AG10803 (cell line): ENCODE results near the gene DPYSL5.

Experiments
- DNase-seq: peaks from one replicate; pipeline ENCODE4 v3.0.0; 2010; ENCODE audit warnings: low read depth
- H3K4me3 ChIP-seq: 2 replicates; pipeline ENCODE4 v1.5.1; 2011; ENCODE audit warnings: mild to moderate bottlenecking, low read length, control low read depth
- TF ChIP-seq, protein P1 (sequence below): conservative IDR thresholded peaks from 2 replicates; pipeline ENCODE4 v1.5.1; 2011; ENCODE audit warnings: mild to moderate bottlenecking, low read length, control low read depth, inconsistent platforms

DPYSL5 gene

DNA sequence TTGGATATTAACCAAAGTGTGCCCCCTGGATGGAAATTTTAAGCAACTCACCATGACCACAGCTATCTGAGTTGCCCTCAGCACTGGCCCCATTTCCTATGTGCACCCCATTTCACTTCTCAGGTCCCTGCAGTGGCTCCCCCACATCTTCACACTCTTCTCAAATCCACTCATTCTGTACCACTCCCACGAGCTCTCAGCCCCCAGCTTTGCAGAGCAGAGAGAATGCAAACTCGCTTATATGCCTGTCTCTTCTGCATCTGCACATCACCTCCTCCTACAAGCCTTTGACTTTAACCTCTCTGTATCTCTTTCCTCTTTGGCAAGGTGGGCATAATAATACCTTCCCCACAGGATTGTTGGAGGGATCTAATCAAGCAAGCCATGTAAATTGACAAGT, 46.2 kb downstream of the DPYSL5 start:
- no peak overlapping the region for H3K4me3 ChIP-seq
- TF ChIP-seq, protein P1, sequence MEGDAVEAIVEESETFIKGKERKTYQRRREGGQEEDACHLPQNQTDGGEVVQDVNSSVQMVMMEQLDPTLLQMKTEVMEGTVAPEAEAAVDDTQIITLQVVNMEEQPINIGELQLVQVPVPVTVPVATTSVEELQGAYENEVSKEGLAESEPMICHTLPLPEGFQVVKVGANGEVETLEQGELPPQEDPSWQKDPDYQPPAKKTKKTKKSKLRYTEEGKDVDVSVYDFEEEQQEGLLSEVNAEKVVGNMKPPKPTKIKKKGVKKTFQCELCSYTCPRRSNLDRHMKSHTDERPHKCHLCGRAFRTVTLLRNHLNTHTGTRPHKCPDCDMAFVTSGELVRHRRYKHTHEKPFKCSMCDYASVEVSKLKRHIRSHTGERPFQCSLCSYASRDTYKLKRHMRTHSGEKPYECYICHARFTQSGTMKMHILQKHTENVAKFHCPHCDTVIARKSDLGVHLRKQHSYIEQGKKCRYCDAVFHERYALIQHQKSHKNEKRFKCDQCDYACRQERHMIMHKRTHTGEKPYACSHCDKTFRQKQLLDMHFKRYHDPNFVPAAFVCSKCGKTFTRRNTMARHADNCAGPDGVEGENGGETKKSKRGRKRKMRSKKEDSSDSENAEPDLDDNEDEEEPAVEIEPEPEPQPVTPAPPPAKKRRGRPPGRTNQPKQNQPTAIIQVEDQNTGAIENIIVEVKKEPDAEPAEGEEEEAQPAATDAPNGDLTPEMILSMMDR, result no peak
- no peak for DNase-seq

DNA sequence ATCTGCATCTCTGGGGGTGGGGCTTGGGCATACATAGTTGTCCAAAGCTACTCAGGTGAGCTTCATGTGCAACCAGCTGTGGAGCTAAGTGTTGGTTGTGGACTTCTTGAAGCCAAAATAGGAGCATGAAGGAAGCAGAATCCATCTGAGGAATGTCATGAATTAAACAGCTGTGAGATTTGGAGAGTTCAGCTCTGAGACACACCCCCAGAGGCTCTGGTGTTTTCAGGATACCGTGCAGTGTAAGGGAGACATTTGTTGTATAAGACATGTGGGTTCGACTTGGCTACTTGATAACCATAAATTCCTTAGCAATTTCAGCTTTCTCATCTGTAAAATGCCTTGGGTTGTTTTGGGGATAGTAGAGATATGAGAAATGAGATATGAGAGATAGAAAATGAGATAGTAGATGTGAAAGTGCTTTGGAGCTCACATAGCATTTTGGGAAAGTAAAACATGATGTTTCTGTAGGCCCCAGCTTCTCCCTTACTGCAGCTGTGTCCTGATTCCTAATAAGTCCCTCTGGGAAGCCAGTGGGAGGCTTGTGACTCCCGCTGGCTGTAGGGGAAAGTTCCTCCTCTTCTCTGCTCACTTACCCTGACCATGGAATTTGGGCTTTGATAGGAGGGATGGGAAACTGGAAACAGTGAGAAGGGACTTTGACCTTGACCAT, 50.0 kb downstream of the DPYSL5 start:
- DNase-seq, result no peak
- no peak overlapping the region for H3K4me3 ChIP-seq
- TF ChIP-seq, protein P1, result no peak

DNA sequence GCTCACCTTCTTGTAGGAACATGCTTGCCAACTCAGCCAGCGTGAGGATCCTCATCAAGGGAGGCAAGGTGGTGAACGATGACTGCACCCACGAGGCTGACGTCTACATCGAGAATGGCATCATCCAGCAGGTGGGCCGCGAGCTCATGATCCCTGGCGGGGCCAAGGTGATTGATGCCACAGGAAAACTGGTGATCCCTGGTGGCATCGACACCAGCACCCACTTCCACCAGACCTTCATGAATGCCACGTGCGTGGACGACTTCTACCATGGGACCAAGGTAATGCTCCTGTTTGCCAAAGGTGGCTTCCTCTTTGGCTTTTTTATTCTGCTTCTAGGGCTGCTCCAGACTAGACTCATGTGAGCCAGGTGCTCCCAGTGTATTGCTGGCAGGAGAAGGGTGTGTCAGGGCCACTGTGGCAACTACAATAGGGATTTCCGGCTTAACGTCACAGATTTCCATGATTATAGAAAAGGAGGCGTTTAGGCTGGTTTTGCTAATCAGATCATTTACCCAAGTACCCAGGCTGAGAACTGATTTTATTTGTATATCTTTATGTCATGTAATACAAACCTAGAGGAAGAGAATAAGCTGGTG, 50.6 kb downstream of the DPYSL5 start:
- H3K4me3 ChIP-seq, result no peak overlapping the region
- no peak for DNase-seq
- TF ChIP-seq, protein P1, result no peak

DNA sequence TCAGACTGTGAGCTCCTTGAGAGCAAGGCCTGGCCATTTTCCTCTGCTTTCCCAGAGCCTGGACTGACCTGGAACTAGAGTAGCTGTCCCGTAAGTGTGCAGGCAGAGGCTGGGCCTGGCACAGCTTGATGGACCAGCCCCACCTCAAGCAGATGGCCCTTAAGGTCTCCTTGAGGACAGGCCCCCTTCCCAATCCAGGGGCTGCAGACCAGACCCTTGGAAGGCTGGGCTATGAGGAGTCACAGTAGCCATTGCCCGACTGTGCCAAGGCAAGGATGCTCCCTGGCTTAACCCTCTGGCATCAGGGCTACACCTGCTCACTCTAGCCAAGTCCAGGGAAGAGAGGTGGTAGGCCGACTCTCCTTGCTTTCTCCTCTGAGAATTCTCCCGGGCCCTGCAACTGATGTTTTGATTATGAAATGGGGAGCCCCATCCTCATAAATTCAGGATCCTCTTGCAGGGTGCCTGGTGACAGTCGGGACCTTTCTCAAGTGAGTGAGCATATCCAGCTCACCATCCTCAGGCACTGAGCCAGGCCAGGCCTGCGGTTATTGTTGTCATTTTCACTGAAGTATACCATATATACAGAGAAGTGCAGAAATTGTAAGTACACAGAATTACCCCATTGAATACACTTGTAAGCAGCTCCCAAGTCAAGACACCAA, 51.7 kb downstream of the DPYSL5 start:
- DNase-seq, result no peak
- TF ChIP-seq, protein P1, result no peak
- no peak overlapping the region for H3K4me3 ChIP-seq

DNA sequence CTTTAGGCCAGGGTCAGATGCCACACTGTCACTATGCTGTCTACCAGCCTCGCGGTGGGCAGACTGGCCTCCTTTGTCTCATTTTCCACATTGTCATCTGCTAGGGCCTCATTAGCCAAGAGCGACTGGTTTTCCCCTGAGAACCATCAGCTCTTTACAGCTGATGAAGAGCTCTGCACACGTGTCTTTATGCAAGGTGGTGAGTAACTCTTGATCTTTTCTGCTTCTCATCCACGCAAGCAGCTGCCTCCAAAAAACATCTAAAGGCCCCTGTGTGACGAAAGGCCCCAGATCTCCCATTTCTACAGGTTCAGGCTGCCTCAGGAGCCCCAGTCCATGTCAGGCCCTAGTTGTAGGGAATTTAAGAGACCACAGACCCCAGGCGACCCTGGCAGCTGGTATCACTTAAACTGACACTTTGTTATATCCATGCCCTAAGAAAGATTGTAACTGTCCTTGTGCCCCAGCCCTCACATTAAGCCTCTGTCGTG, 52.9 kb downstream of the DPYSL5 start:
- no peak overlapping the region for H3K4me3 ChIP-seq
- TF ChIP-seq, protein P1, result no peak
- DNase-seq, result no peak

DNA sequence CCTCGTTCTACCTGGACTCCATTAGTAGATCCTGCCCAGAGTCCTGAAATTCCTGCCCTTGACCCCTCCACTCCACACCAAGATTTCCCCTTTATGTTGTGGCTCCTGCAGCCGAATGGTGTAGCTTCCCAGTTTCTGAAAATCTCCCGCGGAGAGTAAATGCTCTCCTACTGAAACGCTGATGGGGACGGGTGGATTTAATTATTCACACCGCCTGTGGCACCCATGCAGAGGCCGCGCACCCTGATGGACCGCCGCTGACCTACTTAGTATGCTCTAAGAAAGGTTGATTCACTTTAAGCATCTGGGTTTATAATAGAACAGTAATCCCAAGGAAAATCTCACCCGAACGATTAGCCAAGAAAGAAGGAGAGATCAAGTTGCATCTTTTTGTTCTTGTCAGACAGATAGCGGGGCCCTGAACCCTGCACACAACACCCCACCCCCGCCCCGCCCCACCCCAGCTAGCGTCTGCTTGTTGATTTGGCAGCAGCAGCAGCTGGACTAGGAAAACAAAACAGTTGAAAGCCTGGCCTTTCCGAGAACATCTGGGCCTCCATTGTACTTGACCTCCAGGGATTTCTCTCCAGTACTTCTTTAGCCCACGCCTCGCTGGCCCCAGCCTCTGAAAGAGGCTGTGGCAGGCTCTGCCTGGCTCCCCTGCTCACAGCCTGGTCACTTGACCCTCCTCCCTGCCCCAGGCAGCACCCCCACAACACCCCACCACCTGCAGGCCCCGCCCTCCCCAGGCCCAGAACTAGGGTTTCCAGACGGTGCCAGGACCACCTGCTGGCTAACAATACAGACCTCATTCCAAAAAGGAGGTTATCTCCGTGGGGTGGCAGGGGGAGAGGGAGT, 53.6 kb downstream of the DPYSL5 start:
- TF ChIP-seq, protein P1, result no peak
- DNase-seq, result no peak
- H3K4me3 ChIP-seq, result no peak overlapping the region
